MM.1S (cell line): ENCODE measurements around the gene CACNA2D1.

Source experiments
- DNase-seq: peaks from one replicate; pipeline ENCODE4 v3.0.0-alpha.2; 2015
- H2AFZ ChIP-seq: fragments of 300-600 bp; sonication (generic); 2 replicates; pipeline ENCODE4 v1.6.0; 2016; ENCODE audit warnings: antibody characterized with exemption, low read length
- H3F3A ChIP-seq: fragments of 300-600 bp; sonication (generic); 2 replicates; pipeline ENCODE4 v1.6.1; 2016; ENCODE audit warnings: mild to moderate bottlenecking, antibody characterized with exemption, low read length, moderate library complexity, mixed read lengths; ENCODE audit not compliant: insufficient read depth
- H3K27ac ChIP-seq: fragments of 300-600 bp; sonication (generic); 2 replicates; pipeline ENCODE4 v1.5.1; 2016; ENCODE audit warnings: mild to moderate bottlenecking, low read length
- H3K27me3 ChIP-seq: fragments of 300-600 bp; sonication (generic); replicated peaks from 2 replicates; pipeline ENCODE4 v1.6.0; 2016; ENCODE audit warnings: low read length; ENCODE audit not compliant: insufficient read depth
- H3K36me3 ChIP-seq: fragments of 300-600 bp; sonication (generic); replicated peaks from 2 replicates; pipeline ENCODE4 v1.6.1; 2016; ENCODE audit warnings: mild to moderate bottlenecking, low read length, mixed read lengths; ENCODE audit not compliant: insufficient read depth
- H3K4me1 ChIP-seq: fragments of 300-600 bp; sonication (generic); 2 replicates; pipeline ENCODE4 v1.6.1; 2016; ENCODE audit warnings: low read length, mixed read lengths
- H3K4me2 ChIP-seq: fragments of 300-600 bp; sonication (generic); 2 replicates; pipeline ENCODE4 v1.6.0; 2016; ENCODE audit warnings: low read depth, low read length
- H3K4me3 ChIP-seq: fragments of 300-600 bp; sonication (generic); 2 replicates; pipeline ENCODE4 v1.5.1; 2016; ENCODE audit warnings: low read length, mixed read lengths
- H3K79me2 ChIP-seq: fragments of 300-600 bp; sonication (generic); 2 replicates; pipeline ENCODE4 v1.6.1; 2016; ENCODE audit warnings: mixed run types, low read length, mixed read lengths
- H3K9ac ChIP-seq: fragments of 300-600 bp; sonication (generic); 2 replicates; pipeline ENCODE4 v1.6.1; 2016; ENCODE audit warnings: low read length, mixed read lengths
- H3K9me2 ChIP-seq: fragments of 300-600 bp; sonication (generic); replicated peaks from 2 replicates; pipeline ENCODE4 v1.6.1; 2016; ENCODE audit warnings: mild to moderate bottlenecking, low read length, mixed read lengths; ENCODE audit not compliant: insufficient read depth
- H3K9me3 ChIP-seq: fragments of 300-600 bp; sonication (generic); replicated peaks from 2 replicates; pipeline ENCODE4 v1.6.1; 2016; ENCODE audit warnings: mild to moderate bottlenecking, low read length, mixed read lengths; ENCODE audit not compliant: insufficient read depth
- H4K20me1 ChIP-seq: fragments of 300-600 bp; sonication (generic); 2 replicates; pipeline ENCODE4 v1.6.1; 2016; ENCODE audit warnings: mild to moderate bottlenecking, low read length, moderate library complexity, mixed read lengths; ENCODE audit not compliant: insufficient read depth
- CTCF ChIP-seq: fragments of 300-600 bp; sonication (generic); IDR thresholded peaks from 2 replicates; pipeline ENCODE4 v1.5.1; 2016; ENCODE audit warnings: antibody characterized with exemption, low read length, mixed read lengths
- EZH2 ChIP-seq: fragments of 300-600 bp; sonication (generic); optimal IDR thresholded peaks from 2 replicates; pipeline ENCODE3; 2017; ENCODE audit warnings: low read depth, mild to moderate bottlenecking, antibody characterized with exemption, low read length, mixed read lengths
- EZH2phosphoT487 ChIP-seq: fragments of 300-600 bp; sonication (generic); IDR thresholded peaks from 2 replicates; pipeline ENCODE4 v1.6.1; 2018; ENCODE audit warnings: antibody characterized with exemption, low read length

CACNA2D1 gene

GRCh38 chr7:81949306-81949705 is 494.3 kb downstream of the CACNA2D1 start:
- H4K20me1 ChIP-seq = no peaks in the 10 kb centered on the region
- H3K27me3 ChIP-seq = no peaks in the 10 kb centered on the region
- no peak overlapping the region for H3K9ac ChIP-seq
- no peaks in the 10 kb centered on the region for H3K9me2 ChIP-seq
- DNase-seq = no peak
- no peak overlapping the region for H2AFZ ChIP-seq
- no peaks in the 10 kb centered on the region for H3F3A ChIP-seq
- no peaks in the 10 kb centered on the region for H3K36me3 ChIP-seq
- no peaks in the 10 kb centered on the region for H3K9me3 ChIP-seq
- no peak overlapping the region for H3K4me3 ChIP-seq
- no peak overlapping the region for H3K4me2 ChIP-seq
- TF ChIP-seq EZH2phosphoT487 = no peak
- no peak for TF ChIP-seq EZH2
- no peak for TF ChIP-seq CTCF
- no peaks in the 10 kb centered on the region for H3K79me2 ChIP-seq
- H3K4me1 ChIP-seq = no peaks in the 10 kb centered on the region
- H3K27ac ChIP-seq = no peak overlapping the region

GRCh38 chr7:81944058-81944457 is 499.5 kb downstream of the CACNA2D1 start:
- Histone ChIP-seq H4K20me1 (no peaks in the 10 kb centered on the region), H3K4me1 (no peaks in the 10 kb centered on the region), H2AFZ (no peak overlapping the region), H3F3A (no peaks in the 10 kb centered on the region), H3K27ac (no peak overlapping the region), H3K27me3 (no peaks in the 10 kb centered on the region), H3K9ac (no peak overlapping the region), H3K36me3 (no peaks in the 10 kb centered on the region), H3K4me3 (no peak overlapping the region), H3K9me3 (no peaks in the 10 kb centered on the region), H3K4me2 (no peak overlapping the region), H3K79me2 (no peaks in the 10 kb centered on the region), H3K9me2 (no peaks in the 10 kb centered on the region)
- no peak for DNase-seq
- no peak for TF ChIP-seq EZH2phosphoT487
- TF ChIP-seq CTCF = no peak
- no peak for TF ChIP-seq EZH2

GRCh38 chr7:81937091-81937490 is 506.5 kb downstream of the CACNA2D1 start:
- TF ChIP-seq EZH2phosphoT487 = no peak
- no peak for TF ChIP-seq CTCF
- no peak for TF ChIP-seq EZH2
- Histone ChIP-seq H3K36me3 (no peaks in the 10 kb centered on the region), H3K27ac (no peak overlapping the region)

More at GRCh38 chr7:81937091-81937490, 506.5 kb downstream of the CACNA2D1 start:
- no peak for DNase-seq
- Histone ChIP-seq H2AFZ (no peak overlapping the region), H3K9me2 (no peaks in the 10 kb centered on the region), H3K79me2 (no peaks in the 10 kb centered on the region), H3K4me2 (no peak overlapping the region), H3K9me3 (no peaks in the 10 kb centered on the region), H3K4me1 (no peaks in the 10 kb centered on the region), H4K20me1 (no peaks in the 10 kb centered on the region), H3K27me3 (no peaks in the 10 kb centered on the region), H3K4me3 (no peak overlapping the region), H3K9ac (no peak overlapping the region), H3F3A (no peaks in the 10 kb centered on the region)
